HG03135 (cell line): ENCODE data around the gene SULT1C2.

Experiments
- ATAC-seq: cut with Tn5 transposase; IDR thresholded peaks from one replicate; pipeline ENCODE4 v1.9.1; 2021; ENCODE audit warnings: mild to moderate bottlenecking, moderate library complexity; ENCODE audit not compliant: unreplicated experiment

The SULT1C2 gene

GRCh38 chr2:108287169-108287568, 1.5 kb upstream of the SULT1C2 start:
- no peak for ATAC-seq

- ATAC-seq, result no peak
These were observed 5.2 kb downstream of the SULT1C2 start for GRCh38 chr2:108293850-108294249.

- ATAC-seq, result no peak
These were observed 8.9 kb downstream of the SULT1C2 start for GRCh38 chr2:108297436-108298141.

GRCh38 chr2:108301558-108301957, 12.9 kb downstream of the SULT1C2 start:
- no peak for ATAC-seq

- ATAC-seq, result no peak
These were observed 16.3 kb downstream of the SULT1C2 start for GRCh38 chr2:108304975-108305374.

- ATAC-seq, result no peak
These were observed 17.2 kb downstream of the SULT1C2 start for GRCh38 chr2:108305901-108306300.

GRCh38 chr2:108309903-108310302, 21.2 kb downstream of the SULT1C2 start:
- no peak for ATAC-seq

- no peak for ATAC-seq
These were observed 26.0 kb downstream of the SULT1C2 start for GRCh38 chr2:108314586-108315296.

GRCh38 chr2:108315444-108315934, 26.8 kb downstream of the SULT1C2 start:
- no peak for ATAC-seq

- no peak for ATAC-seq
These were observed 27.3 kb downstream of the SULT1C2 start for GRCh38 chr2:108316033-108316432.

- no peak for ATAC-seq
These were observed 28.0 kb downstream of the SULT1C2 start for GRCh38 chr2:108316461-108317258.

- no peak for ATAC-seq
These were observed 31.7 kb downstream of the SULT1C2 start for GRCh38 chr2:108320326-108320922.

GRCh38 chr2:108323619-108324018, 34.9 kb downstream of the SULT1C2 start:
- no peak for ATAC-seq

- no peak for ATAC-seq
These were observed 36.0 kb downstream of the SULT1C2 start for GRCh38 chr2:108324531-108325255.

- no peak for ATAC-seq
These were observed 37.1 kb downstream of the SULT1C2 start for GRCh38 chr2:108325756-108326155.

- no peak for ATAC-seq
These were observed 41.1 kb downstream of the SULT1C2 start for GRCh38 chr2:108329771-108330170.

GRCh38 chr2:108330979-108331378, 42.3 kb downstream of the SULT1C2 start:
- no peak for ATAC-seq

GRCh38 chr2:108345951-108346350, 57.3 kb downstream of the SULT1C2 start:
- ATAC-seq, result no peak

- ATAC-seq, result no peak
These were observed 58.1 kb downstream of the SULT1C2 start for GRCh38 chr2:108346827-108347226.

GRCh38 chr2:108347786-108348185, 59.1 kb downstream of the SULT1C2 start:
- no peak for ATAC-seq
